Superior temporal gyrus (tissue), 1 donor: ENCODE results near the gene ANKEF1.
"Not testable (repeated sequence)": the region's sequence is repeated elsewhere in the genome, so short reads cannot be mapped to it uniquely, and the experiment has no call there.

Source experiments
- DNase-seq: peaks from one replicate; pipeline ENCODE4 v3.0.0-alpha.2; 2016; ENCODE audit errors: extremely low spot score

ANKEF1 gene

GRCh38 chr20:10034717-10035571 is at the start of gene ANKEF1:
TSS of gene ANKEF1 (plus strand) at chr20:10034987. CDS start at chr20:10038302, 3,315 bp downstream.
- no peak for DNase-seq

- DNase-seq: no peak
These were observed 49.5 kb upstream of the ANKEF1 start for GRCh38 chr20:9985281-9985680.

GRCh38 chr20:9985773-9986172 is 49.0 kb upstream of the ANKEF1 start:
- DNase-seq: no peak

DNA sequence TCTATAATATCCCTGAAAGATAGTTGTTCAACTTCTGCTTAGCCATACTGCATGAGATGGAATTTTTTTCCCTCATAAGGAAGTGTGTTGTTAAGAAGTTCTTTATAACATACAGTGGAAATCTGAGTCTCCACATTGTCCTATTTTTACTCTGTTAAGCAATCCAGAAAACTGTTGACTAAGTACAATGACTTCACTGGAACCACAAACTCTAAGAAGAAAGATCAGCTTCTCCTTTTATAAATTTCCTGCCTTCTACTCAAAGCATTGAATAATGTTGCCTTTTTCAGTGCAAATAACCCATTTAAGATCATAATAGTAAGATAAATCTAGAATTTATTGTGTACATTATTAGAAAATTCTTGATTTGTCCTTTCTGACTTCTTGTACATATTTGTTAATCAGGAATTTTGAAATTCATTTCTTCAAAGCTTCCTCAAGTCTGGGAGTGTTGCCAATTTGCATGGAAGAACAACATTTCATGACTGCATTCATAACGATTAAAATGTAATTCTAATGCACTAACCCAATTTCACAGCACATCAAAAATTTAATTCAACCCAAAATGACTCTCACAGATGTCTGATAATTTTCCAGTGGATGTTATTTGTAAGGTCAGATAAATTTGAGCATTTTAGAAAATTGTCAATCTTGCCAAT is 45.6 kb upstream of the ANKEF1 start:
- peak; percentile 68 for DNase-seq

DNA sequence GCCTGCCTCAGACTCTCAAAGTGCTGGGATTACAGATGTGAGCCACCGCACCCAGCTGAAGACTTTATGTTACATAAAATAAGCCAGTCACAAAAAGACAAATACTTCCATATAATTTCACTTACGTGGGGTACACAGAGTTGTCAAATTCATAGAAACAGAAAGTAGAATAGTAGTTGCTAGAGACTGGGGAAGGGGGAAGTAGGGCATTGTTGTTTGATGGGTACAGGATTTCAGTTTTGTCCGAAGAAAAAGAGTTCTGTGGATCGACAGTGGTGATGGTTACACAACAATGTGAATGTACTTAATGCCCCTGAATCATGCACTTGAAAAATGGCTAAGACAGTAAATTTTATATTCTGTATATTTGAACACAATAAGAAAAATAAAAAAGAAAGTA is 41.6 kb upstream of the ANKEF1 start:
- no peak for DNase-seq

- no peak for DNase-seq
These were observed 40.1 kb upstream of the ANKEF1 start for GRCh38 chr20:9994676-9995075.

- peak; percentile 58 for DNase-seq
These were observed 39.1 kb upstream of the ANKEF1 start for GRCh38 chr20:9995510-9996272.

DNA sequence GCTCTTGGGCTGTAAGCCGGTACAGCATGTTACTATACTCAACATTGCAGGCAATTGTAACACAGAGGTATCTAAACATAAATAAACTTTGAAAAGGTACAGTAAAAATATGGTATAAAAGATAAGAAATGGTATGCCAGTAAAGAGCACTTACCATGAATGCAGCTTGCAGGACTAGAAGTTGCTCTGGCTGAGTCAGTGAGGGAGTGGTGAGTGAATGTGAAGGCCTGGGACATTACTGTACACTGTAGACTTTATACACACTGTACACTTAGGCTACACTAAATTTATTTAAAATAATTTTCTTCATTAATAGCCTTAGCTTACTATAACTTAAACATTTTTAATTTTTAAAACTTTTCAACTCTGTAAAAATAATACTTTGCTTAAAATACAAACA is 37.8 kb upstream of the ANKEF1 start:
- no peak for DNase-seq

- DNase-seq: no peak
These were observed 35.1 kb upstream of the ANKEF1 start for GRCh38 chr20:9999645-10000044.

DNA sequence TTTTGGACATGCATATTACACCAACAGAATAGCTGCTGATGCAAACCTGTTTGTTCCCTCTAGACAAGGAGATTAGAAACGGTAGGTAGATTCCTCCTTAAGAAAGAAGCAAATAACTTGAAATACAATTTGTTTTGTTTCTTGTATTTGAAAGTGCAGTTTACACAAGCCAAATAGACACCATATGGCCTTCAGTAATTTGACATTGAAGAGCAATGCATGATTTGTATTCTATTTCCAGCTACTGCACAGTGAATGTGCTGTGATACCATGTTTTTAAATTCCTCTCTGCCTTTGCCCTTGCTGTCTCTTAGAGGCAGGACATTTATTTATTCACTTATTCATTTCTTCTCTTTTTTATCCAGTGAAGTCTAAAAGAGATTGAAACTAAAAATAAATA is 31.9 kb upstream of the ANKEF1 start:
- no peak for DNase-seq

DNA sequence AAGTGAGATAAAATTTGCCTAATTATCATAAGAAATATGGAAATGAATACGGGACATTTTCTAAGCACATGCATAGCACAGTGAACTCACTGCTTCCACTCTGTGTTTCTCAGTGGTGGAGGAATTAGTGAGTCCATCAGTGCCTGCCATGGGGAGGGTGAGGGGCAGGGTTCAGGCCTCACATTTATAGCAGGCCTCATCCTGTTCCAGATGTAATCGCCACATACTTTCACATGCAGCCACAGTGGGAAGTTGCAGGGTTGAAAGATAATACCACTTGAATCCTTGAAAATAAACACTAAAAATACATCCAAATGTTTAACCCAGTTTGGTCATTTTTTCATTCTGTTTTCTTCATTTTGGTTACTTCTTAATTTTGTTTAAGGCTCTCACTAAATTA is 29.9 kb upstream of the ANKEF1 start:
- no peak for DNase-seq

DNA sequence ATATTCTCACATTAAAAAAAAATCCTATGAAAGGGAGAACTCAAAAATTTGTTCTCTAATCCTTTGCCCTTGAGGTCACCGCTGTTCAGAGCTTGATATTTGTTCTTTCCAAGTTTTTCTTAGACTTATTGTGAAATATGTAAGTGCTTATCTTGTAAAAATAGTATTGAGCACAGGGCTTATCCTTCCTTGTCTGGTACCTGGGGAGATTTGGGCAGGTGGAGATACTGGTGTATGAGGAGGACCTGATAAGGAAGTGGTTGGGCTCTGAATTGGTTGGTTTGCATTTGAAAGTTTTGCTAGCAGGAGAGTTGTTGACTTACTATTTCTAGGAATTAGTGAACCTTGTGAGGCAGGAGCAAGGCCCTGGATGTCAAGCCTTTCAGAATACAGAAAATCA is 28.9 kb upstream of the ANKEF1 start:
- DNase-seq: no peak

DNA sequence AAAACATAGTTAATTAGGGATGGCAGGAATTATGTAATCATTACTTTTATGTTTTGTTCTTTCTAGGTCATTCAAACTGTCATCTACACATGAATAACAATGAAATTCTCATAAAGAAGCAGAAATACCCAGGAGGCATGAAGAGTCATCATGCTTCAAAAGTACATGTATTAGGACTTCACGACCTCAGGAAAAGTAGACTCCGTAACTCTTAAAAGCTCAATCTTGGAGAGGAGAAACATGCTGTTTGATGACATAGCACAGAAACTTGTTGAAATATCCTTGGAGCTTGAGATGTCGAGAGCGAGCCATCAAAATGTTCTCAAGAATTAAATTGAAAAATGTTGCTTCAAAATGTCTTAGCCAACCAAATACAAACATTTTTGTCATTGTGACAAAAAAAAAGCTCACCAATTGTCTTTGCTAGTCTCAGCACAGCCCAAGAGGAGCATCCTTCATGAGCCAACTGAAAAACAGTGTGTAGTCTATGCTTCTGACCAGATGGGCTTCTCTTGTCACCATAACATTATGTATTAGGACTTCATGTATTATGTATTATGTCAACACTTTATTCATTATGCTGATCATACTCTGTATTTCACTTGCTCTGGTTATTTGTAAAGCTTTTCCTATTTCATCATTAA is 28.2 kb upstream of the ANKEF1 start:
- DNase-seq: no peak

DNA sequence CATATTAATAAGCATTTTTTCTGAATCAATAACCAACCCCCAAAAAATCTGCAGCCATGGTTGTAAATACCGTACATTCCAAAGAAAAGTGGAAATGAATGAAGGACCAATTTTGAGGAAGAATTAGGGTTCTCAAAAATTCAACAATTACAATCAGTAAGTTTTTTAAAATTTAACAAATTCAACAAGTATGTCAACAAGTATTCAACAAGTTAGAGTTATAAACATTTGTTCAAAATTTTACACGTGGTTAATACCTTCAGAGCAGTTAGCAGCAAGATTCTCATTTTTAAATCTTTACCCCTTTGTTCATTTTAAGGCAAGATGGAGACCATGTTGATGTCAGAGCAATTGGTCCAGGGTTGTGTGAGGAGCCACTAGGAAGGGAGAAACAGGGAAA is 27.6 kb upstream of the ANKEF1 start:
- no peak for DNase-seq

GRCh38 chr20:10007747-10008146 is 27.0 kb upstream of the ANKEF1 start:
- DNase-seq: no peak

DNA sequence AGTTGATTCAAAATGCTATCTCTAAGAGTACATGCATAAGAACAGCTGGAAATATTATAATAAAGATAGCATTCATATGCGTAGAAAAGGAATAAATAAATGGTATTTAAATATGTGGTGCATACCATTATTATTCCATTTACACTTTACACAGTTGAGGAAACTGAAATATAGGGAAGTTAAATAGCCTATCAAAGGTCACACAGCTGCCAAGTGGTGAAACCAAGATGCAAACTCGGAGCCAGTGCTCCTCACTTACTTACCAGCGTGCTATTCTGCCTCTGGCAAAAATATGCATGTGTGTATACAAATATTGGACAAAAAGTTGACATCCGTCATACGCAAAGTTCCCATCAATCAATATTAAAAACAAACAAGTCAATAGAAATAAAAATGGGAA is 22.3 kb upstream of the ANKEF1 start:
- no peak for DNase-seq

DNA sequence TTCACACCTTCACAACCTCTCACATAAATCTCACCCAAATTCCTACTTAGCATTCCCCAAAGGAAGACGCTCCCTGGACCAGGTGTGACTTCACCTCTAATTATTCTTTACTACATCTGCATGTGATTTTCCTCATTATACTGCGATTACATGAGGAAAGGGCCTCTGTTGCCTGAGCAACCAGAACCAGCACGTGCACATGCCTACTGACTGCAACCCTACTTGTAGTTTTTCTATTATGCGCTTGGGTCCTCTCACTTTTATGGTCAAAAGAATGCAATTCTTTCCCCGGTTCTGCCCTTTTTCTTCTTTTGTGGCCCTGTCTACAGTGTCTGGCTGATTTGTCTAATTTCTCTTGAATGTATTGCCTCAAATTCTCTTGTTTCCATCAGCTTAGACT is 20.4 kb upstream of the ANKEF1 start:
- DNase-seq: no peak

GRCh38 chr20:10020937-10021336 is 13.8 kb upstream of the ANKEF1 start:
- DNase-seq: no peak

- no peak for DNase-seq
These were observed 12.2 kb upstream of the ANKEF1 start for GRCh38 chr20:10022625-10023024.

GRCh38 chr20:10023911-10024310 is 10.9 kb upstream of the ANKEF1 start:
- no peak for DNase-seq

- DNase-seq: not testable (repeated sequence)
These were observed 3.2 kb upstream of the ANKEF1 start for GRCh38 chr20:10031451-10032215.
